HG03175 (cell line): Measurements from ENCODE around the gene MTX1.
"Not testable (repeated sequence)": the region's sequence is repeated elsewhere in the genome, so short reads cannot be mapped to it uniquely, and the experiment has no call there.

Experiments used
- ATAC-seq: cut with Tn5 transposase; IDR thresholded peaks from one replicate; pipeline ENCODE4 v1.9.1; 2021; ENCODE audit warnings: mild to moderate bottlenecking, moderate library complexity; ENCODE audit not compliant: unreplicated experiment

Gene MTX1

DNA sequence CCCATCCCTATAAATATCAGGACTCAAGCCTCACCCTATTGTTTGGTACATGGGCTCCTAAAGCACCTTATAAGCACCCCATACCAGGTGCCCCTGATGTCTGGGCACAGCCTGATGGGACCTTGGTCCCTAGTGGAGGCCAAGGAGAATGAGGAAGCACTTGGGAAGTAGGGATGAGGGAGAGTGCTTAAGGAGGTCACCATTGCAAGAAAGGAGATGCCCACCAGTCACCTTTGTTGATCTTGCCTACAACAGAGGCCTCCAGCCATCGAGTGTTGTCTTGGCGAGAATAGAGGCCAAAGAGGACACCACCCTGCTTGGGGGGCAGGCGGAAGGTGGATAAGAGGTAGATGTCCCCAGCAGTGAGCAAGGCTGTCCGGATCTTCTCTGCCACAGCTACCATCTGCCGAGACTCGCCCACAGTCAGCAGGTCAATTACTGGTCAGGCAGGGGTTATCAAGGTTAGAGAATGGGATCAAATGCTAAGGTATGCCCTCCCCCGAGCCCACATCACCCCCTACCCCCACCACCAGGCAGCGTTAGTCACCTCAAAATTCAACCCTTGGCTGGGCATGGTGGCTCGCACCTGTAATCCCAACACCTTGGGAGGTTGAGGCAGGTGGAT lies 2.4 kb upstream of the MTX1 start:
- ATAC-seq: no peak

DNA sequence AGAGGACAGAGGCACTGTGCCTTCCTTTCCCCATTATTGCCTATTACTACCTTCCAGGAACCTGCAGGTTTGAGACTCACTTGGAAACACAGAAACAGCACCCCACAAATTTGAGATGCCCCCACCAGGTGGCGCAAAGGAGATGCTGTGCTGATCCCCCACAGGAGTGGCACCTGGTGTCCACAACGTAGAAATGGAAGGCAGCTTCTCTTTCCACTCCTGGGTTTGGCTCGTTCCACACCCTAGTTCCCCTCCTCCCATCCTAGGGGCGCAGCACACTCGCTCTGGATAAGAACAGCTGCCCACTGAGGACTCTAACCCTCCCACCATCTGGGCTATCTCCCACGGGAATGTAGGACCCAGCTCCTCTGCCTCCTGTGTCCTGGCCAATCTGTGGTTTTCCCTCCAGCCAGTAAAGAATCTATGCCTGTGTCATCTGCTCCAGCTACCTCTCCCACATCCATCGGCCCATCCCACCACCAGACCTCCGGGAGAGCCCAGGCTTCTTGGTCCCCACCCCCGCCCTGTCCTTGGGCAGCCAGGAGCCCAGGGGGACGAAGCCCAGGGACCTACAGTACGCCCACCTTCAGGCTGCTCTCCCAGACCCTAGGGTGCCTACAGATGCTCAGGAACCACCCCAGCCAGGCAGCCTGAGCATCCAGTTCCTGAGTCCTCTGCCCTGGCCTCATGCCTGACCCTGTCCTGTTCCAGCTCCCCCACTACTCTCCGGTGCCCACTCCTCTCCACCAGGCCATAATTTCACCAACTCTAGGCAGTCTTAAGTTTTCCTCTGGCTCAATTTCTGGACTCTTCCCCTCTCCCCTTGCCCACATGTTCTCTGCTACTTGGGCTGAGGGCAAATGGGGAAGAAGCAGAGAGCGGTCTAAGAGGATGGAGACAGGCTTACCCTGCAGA lies 1.3 kb upstream of the MTX1 start:
- ATAC-seq: no peak

DNA sequence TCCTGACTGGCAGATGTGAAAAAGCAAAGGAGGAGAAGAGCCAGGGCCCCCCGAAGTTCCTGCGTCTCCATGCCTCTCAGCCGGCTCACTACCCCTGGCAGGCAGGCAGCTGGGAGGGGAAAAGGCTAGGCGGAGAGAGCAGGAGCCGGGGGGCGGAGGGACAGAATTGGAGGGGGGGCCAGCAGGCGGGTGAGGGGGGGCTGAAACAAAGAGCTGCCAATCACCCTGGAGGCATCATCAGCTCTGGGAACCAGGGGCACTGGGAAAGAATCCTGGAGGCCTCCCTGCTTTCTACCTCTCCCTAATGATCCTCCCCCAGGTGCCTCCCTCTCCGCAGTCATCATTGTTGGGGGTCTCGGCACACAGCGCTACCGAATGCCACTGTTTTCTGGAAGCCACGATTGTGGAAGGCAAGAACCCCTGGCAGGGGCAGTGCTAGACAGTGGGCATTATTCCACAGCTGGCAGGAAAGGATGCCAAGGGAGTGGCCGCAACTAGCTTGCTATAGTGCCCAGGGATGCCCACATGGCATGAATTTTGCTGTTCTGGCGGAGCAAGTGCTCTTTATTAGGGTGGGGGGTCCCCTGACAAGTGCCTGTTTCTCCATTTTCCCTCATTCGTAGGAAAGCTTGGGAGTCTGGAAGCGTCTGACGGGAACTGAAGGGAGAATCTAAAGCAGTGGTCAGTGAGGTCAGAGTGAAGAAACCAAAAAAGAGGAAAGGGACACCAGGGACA lies 522 bp upstream of the MTX1 start, which contains the start of gene THBS3:
Gene THBS3 (minus strand): TSS at position 92 of the 735 bp plus-strand sequence. CDS start 21 bp downstream, at position 71.
- ATAC-seq: no peak

DNA sequence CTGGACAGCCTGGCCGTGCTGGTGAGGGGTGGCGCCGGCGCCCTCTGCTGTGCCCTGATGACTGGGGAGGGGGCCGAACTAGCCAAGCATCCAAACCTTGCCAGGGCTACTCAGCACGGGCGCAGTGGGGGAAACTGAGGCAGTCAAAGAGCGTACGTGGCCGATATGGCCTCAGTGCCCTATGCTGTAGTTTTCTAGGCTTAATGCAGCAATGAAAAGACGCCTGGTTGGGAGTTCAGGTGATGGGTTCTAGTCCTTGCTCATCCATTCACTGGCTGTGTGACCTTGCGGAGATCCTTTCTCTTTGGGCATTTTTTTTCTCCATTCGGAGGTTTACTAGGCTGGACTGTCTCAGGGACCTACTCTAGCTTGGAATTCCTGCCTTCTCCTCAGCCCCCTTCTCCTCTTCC lies 822 bp downstream of the MTX1 start:
- no peak for ATAC-seq

DNA sequence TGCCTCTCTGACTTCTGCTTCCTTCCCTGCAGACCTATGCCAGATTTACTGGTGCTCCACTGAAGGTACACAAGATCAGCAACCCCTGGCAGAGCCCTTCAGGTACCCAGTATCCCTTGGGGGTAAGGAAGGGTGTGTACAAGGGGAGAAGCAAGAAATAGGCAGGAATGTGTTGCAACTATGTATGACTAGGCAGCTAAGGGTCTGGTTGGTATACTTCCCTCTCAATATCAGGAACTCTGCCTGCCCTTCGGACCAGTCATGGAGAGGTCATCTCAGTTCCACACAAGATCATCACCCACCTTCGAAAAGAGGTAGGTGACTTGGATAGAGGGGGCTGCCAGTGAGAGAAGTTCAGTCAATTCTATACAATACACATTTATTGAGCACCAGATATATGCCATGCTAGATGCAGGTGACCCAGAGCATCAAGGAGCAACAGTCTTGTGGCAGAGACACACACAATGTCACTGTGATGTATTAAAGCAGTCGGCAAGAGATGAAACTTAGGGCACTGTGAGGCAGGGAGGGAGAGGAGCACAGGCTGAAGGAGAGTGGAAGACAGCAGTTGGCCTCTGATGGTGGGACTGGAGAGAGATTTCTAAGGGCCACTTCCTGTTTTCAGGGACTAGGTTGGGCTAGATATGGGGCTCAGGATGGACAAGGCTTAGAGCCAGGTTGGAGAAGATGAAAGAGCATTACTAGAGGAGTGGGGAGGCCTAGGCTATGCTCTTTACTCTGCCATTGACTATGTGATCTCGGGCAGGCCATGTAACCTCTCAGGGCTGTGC lies 2.0 kb downstream of the MTX1 start:
- ATAC-seq: no peak

DNA sequence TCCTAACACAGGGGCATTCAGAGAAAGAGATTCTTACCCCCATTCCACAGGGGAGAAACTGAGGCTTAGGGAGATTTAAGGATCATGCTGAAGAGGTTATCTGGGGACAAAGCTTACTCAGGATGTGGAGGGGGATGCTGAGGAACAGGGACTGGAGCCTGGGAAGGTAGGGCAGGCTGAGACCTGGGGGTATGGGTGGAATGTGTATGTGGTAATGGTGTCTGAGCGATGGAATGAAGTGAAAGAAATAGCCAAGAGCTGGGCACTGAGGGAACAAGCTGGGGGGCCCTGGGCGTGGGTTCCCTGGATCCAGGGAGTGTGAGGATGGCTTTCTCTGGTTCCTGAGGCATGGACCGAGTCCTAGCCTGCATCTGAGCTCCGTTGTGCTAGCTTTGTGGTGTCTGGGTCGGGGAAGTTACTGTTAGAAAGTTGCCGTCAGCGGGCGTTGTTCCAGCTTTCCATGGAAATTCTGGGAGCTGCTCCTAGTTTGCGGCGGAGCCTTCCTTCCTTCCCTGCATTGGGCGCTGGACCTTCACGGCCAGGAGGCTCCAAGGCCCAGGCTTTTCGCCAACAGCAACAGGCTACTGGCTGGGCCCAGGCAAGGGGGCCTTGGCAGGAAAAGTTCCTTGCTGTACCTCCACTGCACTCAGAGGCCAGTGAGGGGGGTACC lies 3.0 kb downstream of the MTX1 start:
- not testable (repeated sequence) for ATAC-seq

DNA sequence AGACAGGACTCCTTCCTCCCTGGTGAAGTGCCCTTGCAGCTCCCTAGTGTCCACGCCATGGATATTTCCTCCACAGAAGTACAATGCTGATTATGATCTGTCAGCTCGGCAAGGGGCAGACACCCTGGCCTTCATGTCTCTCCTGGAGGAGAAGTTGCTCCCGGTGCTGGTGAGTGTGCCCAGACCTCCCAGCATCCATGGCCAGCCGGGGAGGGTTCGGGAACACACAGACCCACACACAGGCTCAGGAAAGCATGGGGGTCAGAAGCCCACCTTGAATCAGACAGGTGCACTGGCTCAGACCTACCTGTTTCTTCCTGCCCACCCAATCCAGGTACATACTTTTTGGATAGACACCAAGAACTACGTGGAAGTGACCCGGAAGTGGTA lies 3.6 kb downstream of the MTX1 start:
- ATAC-seq: not testable (repeated sequence)

DNA sequence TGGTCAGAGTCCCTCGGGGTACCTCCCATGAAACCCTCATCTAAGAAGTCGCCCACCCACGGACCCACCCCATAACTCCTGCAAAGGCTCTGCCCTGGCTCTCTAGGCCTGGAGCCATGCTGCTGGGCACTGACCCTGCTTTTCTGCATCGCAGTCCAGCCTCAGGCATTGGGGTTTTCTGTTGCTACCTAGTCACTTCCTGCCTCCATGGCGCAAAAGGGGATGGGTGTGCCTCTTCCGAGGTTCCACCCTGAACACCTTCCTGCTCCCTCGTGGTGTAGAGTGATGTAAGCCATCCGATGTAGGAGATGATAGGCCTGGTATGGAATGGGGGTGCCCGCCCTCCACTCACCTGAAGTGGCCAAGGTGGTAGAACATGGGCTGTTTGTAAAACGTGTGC lies 6.2 kb downstream of the MTX1 start:
- not testable (repeated sequence) for ATAC-seq

DNA sequence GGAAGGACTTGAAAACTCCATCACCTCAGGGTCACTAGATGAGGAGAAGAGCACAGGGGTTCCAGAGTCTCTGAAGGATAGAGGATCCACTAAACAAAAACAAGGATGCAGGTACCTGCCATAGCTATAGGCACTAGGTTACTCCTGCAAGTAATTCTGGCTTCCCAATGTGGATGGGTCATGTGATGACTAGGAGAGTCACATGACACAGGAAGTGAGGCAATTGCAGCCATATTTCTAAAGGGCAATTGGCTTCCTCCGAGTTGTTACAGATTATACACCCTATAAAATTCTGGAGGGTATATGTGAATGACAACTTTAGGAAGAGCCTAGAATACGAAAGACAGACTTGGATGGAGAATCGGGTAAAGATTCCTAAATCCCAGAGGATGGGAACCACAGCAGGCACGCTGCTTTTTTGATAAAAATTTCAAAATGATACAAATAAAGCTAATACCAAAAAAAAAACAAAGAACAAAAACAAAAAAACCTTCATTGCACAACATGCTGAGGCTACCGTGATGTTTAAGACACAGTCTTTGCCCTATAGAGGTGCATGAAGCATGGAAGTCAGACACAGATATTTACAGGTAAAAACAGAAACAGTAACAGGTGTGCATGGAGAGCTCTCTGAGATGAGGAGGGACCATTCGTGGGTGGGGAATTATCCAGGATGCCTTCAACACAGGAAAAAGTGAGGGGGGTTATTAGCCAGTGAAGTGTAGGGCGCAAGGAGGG lies 10.5 kb downstream of the MTX1 start:
- no peak for ATAC-seq

DNA sequence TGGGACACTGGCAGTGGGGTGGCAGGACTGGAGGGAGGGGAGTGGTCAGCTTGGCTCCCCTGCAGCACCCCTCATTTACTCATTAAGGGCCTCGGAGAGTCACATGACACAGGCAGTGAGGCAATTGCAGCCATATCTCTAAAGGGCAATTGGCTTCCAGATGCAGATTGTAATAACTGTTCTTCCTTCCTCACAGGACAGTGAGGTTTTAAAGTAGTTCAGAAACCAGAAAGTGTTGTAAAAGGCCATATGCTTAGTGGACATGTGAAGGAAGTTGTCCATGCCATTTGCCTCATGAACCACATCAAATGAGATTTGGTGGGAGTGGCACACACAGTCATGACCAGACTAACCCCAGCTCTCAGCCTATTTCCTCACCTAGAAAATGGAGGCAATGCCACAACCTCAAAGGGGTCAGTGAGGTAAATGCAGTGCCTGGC lies 11.1 kb downstream of the MTX1 start:
- ATAC-seq: no peak

DNA sequence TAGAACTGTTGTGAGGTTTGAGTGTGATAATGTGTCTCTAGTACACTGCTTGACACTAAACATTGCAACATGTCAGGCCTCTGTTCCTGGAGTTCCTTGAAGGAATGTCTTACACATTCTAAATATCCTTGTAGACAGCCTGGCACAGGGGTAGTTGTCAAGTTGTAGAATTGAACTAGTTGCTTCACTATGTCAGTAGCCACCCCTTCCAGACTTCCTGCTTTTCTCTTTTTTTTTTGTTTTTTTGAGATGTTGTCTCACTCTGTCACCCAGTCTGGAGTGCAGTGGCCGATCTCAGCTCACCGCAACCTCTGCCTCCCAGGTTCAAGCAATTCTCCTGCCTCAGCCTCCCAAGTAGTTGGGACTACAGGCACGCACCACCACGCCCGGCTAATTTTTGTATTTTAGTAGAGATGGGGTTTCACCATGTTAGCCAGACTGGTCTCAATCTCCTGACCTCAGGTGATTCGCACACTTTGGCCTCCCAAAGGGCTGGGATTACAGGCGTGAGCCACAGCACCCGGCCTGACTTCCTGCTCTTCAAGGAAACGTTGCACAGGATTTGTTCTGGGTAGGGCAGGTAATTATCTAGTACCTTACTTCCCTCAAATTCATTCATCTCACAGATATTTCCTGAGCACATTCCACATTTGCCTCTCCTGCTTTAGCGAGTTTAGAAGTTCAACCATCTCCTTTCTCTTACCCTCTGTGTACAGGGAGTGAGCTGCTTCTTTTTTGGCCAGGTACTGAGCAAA lies 11.9 kb downstream of the MTX1 start:
- ATAC-seq: not testable (repeated sequence)

DNA sequence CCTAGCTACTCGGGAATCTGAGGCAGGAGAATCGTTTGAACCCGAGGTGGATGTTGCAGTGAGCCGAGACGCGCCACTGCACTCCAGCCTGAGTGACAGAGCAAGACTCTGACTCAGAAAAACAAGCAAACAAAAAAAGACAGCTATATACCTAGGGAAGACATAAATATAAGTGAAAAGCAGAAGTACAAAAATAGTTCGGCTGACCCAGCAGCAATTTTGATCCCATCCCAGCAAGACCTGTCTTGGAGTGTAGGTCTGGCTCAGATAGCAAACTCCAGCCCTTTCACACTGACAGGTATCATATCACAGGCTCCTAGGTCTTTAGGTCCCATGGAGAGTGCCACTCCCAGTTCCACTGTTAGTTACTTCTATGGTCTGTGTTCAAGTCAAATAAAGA lies 14.6 kb downstream of the MTX1 start:
- no peak for ATAC-seq

DNA sequence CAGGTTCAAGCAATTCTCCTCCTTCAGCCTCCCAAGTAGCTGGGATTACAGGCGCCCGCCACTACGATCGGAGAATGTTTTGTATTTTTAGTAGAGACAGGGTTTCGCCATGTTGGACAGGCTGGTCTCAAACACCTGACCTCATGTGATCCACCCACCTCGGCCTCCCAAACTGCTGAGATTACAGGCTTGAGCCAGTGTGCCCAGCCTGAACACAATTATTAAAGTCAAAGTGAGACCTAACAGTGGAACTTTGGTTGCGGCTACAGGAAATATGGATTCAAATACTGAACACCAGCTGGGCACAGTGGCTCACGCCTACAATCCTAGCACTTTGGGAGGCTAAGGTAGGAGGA lies 16.9 kb downstream of the MTX1 start:
- ATAC-seq: not testable (repeated sequence)

DNA sequence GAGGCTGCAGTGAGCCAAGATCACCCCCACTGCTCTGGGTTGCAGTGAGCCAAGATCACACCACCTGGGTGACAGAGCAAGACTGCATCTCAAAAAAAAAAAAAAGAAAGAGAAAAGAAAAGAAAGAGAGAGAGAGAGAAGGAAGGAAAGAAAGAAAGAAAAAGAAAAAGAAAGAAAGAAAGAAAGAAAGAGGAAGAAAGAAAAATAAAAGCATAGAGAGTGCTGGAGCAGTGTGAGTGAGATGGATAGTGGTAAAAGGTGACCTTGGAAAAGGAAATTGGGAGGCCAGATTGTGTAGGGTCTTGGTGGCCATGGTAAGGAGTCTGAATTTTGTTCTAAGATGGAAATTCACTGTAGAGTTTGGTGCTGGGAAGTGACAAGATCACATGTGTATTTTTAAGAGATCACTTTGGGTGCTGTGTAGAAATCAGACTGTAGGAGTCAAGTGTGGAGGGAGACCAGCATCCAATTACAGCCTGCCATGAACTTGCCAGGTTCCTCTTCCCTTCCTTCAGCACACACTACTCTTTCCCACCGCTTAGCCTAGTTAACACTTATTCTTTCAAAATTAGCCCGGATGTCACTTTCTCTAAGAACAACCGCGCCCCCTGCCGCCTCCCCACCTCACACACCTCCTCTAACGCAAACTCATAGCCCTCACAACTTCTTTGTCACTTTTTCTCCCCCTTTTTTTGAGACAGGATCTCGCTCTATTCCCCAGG lies 17.9 kb downstream of the MTX1 start:
- peak; percentile 45 for ATAC-seq

DNA sequence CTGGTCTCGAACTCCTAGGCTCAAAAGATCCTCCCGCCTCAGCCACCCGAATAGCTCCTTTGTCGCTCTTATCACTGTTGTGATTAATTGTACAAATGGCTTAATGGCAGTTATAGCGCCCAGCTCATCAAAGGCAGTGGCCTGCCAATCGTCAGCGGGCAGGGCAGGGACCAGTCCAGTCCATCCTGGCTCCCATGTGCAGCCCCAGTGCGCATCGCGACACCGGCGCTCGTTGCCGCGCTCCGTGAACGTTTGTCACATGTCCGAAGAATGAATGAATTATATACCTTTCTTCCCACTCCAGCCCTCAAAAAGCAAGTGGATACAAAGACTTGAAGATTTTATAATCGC lies 18.4 kb downstream of the MTX1 start:
- no peak for ATAC-seq

DNA sequence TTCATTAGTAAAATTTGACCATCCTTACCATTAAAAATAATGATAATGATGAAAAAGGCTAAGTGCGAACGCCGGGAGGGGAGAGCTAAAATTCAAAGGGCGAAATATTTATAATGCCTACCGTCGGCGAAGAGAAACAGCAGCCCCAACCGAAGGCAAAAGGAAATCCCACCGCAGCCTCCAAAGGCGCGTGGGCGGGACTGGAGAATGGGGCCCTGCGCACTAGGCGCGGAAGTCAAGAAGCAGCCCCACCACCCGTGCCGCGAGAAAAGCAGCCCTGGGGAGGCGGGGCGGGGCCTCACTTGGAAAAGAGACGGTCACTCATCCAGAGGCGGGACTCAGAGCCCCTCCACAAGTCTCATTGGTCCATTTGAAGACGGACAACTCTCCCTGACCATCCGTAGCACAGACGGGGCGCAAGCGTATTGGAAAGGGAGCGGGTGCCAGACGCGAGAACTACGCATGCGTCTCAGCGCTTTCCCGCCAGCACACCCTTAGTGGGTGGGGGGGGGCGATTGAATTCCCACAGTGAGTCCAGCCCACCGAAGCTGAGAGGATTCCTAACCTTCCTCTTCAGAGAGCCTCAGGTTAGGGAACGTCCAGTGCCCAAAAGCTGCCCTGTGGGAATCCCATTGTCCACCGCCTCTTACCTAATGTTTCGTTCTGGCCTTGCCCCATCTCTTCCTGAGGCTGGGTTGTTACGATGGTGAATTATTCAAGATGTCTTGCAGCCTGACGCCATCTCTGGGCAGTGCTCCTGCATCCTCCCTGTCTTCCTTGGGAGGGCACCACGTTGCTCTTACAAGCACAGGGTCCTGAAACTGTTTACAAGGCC lies 19.0 kb downstream of the MTX1 start:
- ATAC-seq: peak; percentile 90

DNA sequence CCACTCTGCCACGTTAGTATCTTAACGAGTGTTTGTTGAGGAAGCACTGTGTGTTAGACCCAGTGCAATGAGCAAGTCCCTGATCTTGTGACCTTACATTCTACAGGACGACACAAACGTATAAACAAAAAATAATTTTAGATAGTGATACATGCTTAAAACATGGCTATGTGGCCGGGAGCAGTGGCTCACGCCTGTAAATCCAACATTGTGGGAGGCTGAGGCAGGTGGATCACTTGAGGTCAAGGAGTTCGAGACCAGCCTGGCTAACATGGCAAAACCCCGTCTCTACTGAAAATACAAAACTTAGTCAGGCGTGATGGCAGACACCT lies 19.6 kb downstream of the MTX1 start:
- no peak for ATAC-seq

DNA sequence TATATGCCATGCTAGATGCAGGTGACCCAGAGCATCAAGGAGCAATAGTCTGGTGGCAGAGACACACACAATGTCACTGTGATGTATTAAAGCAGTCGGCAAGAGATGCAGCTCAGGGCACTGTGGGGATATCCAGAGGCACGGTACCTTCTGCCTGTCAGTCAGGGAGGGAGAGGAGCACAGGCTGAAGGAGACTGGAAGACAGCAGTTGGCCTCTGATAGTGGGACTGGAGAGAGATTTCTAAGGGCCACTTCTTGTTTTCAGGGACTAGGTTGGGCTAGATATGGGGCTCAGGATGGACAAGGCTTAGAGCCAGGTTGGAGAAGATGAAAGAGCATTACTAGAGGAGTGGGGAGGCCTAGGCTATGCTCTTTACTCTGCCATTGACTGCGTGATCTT lies 22.8 kb downstream of the MTX1 start:
- ATAC-seq: not testable (repeated sequence)
